Measurements from ENCODE around the gene NSUN3.
A peak's percentile ranks its signal among the peaks of the same experiment; 100 is the strongest.

The NSUN3 gene

GRCh38 chr3:94065122-94065521 lies 2.3 kb downstream of the NSUN3 start:
- Histone ChIP-seq H2AFZ (ENCODE audit: insufficient read depth, low read length, poor library complexity) (no peak overlapping the region), H4K91ac (ENCODE audit: low read depth, low read length) (no peak overlapping the region), H4K12ac (ENCODE audit: low read depth, low read length) (no peak overlapping the region), H3K4me2 (ENCODE audit: low read length) (no peak overlapping the region), H3K27ac (ENCODE audit: low read depth, low read length) (no peak overlapping the region), H3K4me3 (ENCODE audit: low read depth, low read length) (no peak overlapping the region), H3K14ac (ENCODE audit: low read length) (no peak overlapping the region), H3K9me3 (ENCODE audit: insufficient read depth, low read depth, low read length) (no peaks in the 10 kb centered on the region), H2AK5ac (ENCODE audit: low read length) (no peak overlapping the region), H3K9ac (ENCODE audit: low read length) (no peak overlapping the region), H2BK120ac (ENCODE audit: insufficient read depth, low read length, poor library complexity) (no peak overlapping the region), H3K4ac (ENCODE audit: low read depth, low read length) (no peak overlapping the region), H2BK5ac (ENCODE audit: low read depth, low read length, poor library complexity) (no peak overlapping the region), H3K36me3 (ENCODE audit: control insufficient read depth in 1 of 2, insufficient read depth in 2 of 2, low read length in 2 of 2) (no peaks in the 10 kb centered on the region), H2BK12ac (ENCODE audit: low read length) (no peak overlapping the region), H3K23ac (ENCODE audit: low read length) (no peak overlapping the region), H3K18ac (ENCODE audit: low read length) (no peak overlapping the region), H4K8ac (ENCODE audit: low read depth, low read length) (no peak overlapping the region), H3K4me1 (ENCODE audit: control insufficient read depth in 1 of 2, insufficient read depth in 2 of 2, low read length in 2 of 2) (peaks cover 1 to 3% of the 10 kb centered on the region in 2 experiments), H3K79me1 (ENCODE audit: low read length) (peaks cover 7% of the 10 kb centered on the region), H3K27me3 (ENCODE audit: insufficient read depth, low read length) (no peaks in the 10 kb centered on the region), H3K79me2 (ENCODE audit: control insufficient read depth, insufficient read depth, low read length, poor library complexity) (peaks cover 4% of the 10 kb centered on the region)
- no CpG with 5 or more reads among the region's 1 CpG for WGBS (ENCODE audit: extremely low coverage, insufficient coverage, insufficient read length)
- DNase-seq: no peak

DNA sequence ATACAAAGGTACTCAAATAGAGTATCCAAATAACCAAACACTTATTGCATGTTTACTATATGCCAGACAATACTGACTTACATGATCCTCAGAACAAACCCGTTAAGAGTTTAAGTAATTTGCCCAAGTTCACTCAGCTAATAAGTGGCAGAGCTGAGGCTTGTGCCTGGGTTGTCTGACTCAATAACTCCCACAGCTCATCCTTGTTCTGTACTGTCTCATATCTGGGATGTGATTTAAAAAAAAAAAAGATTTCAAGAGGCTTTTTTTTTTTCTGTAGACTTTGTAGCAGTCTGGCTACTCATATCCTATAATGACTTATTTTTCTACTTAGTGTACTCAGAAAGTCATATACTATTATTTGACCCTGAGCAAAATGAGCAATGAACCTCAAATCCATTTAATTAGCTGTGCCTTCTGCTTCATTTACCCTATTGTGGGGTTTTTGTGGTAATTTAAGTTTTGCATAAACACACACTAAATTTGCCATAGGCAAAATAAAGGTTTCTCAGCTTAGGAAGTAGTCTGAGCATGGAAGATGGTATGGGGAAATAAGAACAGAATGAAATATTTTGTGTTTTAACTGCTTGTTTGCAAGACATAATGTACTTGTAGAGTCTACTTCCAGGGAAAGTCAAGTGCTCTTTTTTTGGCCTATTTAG lies 3.1 kb downstream of the NSUN3 start:
- H3K14ac ChIP-seq (ENCODE audit: low read length): no peak overlapping the region
- no peaks in the 10 kb centered on the region for H3K36me3 ChIP-seq (ENCODE audit: control insufficient read depth in 1 of 2, insufficient read depth in 2 of 2, low read length in 2 of 2)
- no peaks in the 10 kb centered on the region for H3K27me3 ChIP-seq (ENCODE audit: insufficient read depth, low read length)
- H3K18ac ChIP-seq (ENCODE audit: low read length): no peak overlapping the region
- no peak overlapping the region for H2AK5ac ChIP-seq (ENCODE audit: low read length)
- H3K9me3 ChIP-seq (ENCODE audit: insufficient read depth, low read depth, low read length): no peaks in the 10 kb centered on the region
- peaks cover 1 to 3% of the 10 kb centered on the region in 2 experiments for H3K4me1 ChIP-seq (ENCODE audit: control insufficient read depth in 1 of 2, insufficient read depth in 2 of 2, low read length in 2 of 2)
- peaks cover 4% of the 10 kb centered on the region for H3K79me2 ChIP-seq (ENCODE audit: control insufficient read depth, insufficient read depth, low read length, poor library complexity)
- H4K8ac ChIP-seq (ENCODE audit: low read depth, low read length): no peak overlapping the region
- H3K79me1 ChIP-seq (ENCODE audit: low read length): peaks cover 7% of the 10 kb centered on the region
- H2AFZ ChIP-seq (ENCODE audit: insufficient read depth, low read length, poor library complexity): no peak overlapping the region
- no peak overlapping the region for H3K4me2 ChIP-seq (ENCODE audit: low read length)
- no peak overlapping the region for H2BK120ac ChIP-seq (ENCODE audit: insufficient read depth, low read length, poor library complexity)
- H3K27ac ChIP-seq (ENCODE audit: low read depth, low read length): no peak overlapping the region
- no peak for DNase-seq
- H4K12ac ChIP-seq (ENCODE audit: low read depth, low read length): no peak overlapping the region
- H3K9ac ChIP-seq (ENCODE audit: low read length): no peak overlapping the region
- H3K23ac ChIP-seq (ENCODE audit: low read length): no peak overlapping the region
- H4K91ac ChIP-seq (ENCODE audit: low read depth, low read length): no peak overlapping the region
- H2BK12ac ChIP-seq (ENCODE audit: low read length): no peak overlapping the region
- no CpG with 5 or more reads among the region's 1 CpG for WGBS (ENCODE audit: extremely low coverage, insufficient coverage, insufficient read length)
- no peak overlapping the region for H3K4ac ChIP-seq (ENCODE audit: low read depth, low read length)
- H2BK5ac ChIP-seq (ENCODE audit: low read depth, low read length, poor library complexity): no peak overlapping the region
- no peak overlapping the region for H3K4me3 ChIP-seq (ENCODE audit: low read depth, low read length)

GRCh38 chr3:94066506-94067500 lies 3.9 kb downstream of the NSUN3 start:
- Histone ChIP-seq H3K9ac (ENCODE audit: low read length) (no peak overlapping the region), H3K9me3 (ENCODE audit: insufficient read depth, low read depth, low read length) (peaks cover under 1% of the 10 kb centered on the region), H4K91ac (ENCODE audit: low read depth, low read length) (no peak overlapping the region), H3K79me1 (ENCODE audit: low read length) (peaks cover 7% of the 10 kb centered on the region), H3K23ac (ENCODE audit: low read length) (no peak overlapping the region), H3K4ac (ENCODE audit: low read depth, low read length) (no peak overlapping the region), H3K79me2 (ENCODE audit: control insufficient read depth, insufficient read depth, low read length, poor library complexity) (peaks cover 4% of the 10 kb centered on the region), H2BK120ac (ENCODE audit: insufficient read depth, low read length, poor library complexity) (no peak overlapping the region), H3K14ac (ENCODE audit: low read length) (no peak overlapping the region), H2AK5ac (ENCODE audit: low read length) (no peak overlapping the region), H2BK12ac (ENCODE audit: low read length) (no peak overlapping the region), H3K27me3 (ENCODE audit: insufficient read depth, low read length) (no peaks in the 10 kb centered on the region), H3K18ac (ENCODE audit: low read length) (no peak overlapping the region), H2AFZ (ENCODE audit: insufficient read depth, low read length, poor library complexity) (no peak overlapping the region), H3K36me3 (ENCODE audit: control insufficient read depth in 1 of 2, insufficient read depth in 2 of 2, low read length in 2 of 2) (peaks cover 0 to 3% of the 10 kb centered on the region in 2 experiments), H2BK5ac (ENCODE audit: low read depth, low read length, poor library complexity) (no peak overlapping the region), H3K4me1 (ENCODE audit: control insufficient read depth in 1 of 2, insufficient read depth in 2 of 2, low read length in 2 of 2) (peaks cover 1 to 3% of the 10 kb centered on the region in 2 experiments), H4K12ac (ENCODE audit: low read depth, low read length) (no peak overlapping the region), H3K4me2 (ENCODE audit: low read length) (no peak overlapping the region), H4K8ac (ENCODE audit: low read depth, low read length) (no peak overlapping the region), H3K4me3 (ENCODE audit: low read depth, low read length) (no peak overlapping the region), H3K27ac (ENCODE audit: low read depth, low read length) (no peak overlapping the region)
- DNase-seq: no peak
- no CpG with 5 or more reads among the region's 6 CpGs for WGBS (ENCODE audit: extremely low coverage, insufficient coverage, insufficient read length)

GRCh38 chr3:94069194-94069813 lies 6.4 kb downstream of the NSUN3 start:
- no peak overlapping the region for H3K23ac ChIP-seq (ENCODE audit: low read length)
- H3K18ac ChIP-seq (ENCODE audit: low read length): no peak overlapping the region
- no peak overlapping the region for H3K14ac ChIP-seq (ENCODE audit: low read length)
- H3K9me3 ChIP-seq (ENCODE audit: insufficient read depth, low read depth, low read length): peaks cover 3% of the 10 kb centered on the region
- peak in 1 of 2 donors; percentile 55 for DNase-seq
- H4K8ac ChIP-seq (ENCODE audit: low read depth, low read length): no peak overlapping the region
- H2AK5ac ChIP-seq (ENCODE audit: low read length): no peak overlapping the region
- no peak overlapping the region for H2BK120ac ChIP-seq (ENCODE audit: insufficient read depth, low read length, poor library complexity)
- H3K9ac ChIP-seq (ENCODE audit: low read length): no peak overlapping the region
- H2BK12ac ChIP-seq (ENCODE audit: low read length): no peak overlapping the region
- no peak overlapping the region for H3K4ac ChIP-seq (ENCODE audit: low read depth, low read length)
- H3K4me3 ChIP-seq (ENCODE audit: low read depth, low read length): no peak overlapping the region
- no peak overlapping the region for H3K4me2 ChIP-seq (ENCODE audit: low read length)
- H3K79me1 ChIP-seq (ENCODE audit: low read length): no peaks in the 10 kb centered on the region
- no peaks in the 10 kb centered on the region for H3K79me2 ChIP-seq (ENCODE audit: control insufficient read depth, insufficient read depth, low read length, poor library complexity)
- no peaks in the 10 kb centered on the region for H3K4me1 ChIP-seq (ENCODE audit: control insufficient read depth in 1 of 2, insufficient read depth in 2 of 2, low read length in 2 of 2)
- no peak overlapping the region for H4K12ac ChIP-seq (ENCODE audit: low read depth, low read length)
- H3K27me3 ChIP-seq (ENCODE audit: insufficient read depth, low read length): no peaks in the 10 kb centered on the region
- H2BK5ac ChIP-seq (ENCODE audit: low read depth, low read length, poor library complexity): no peak overlapping the region
- peaks cover 0 to 4% of the 10 kb centered on the region in 2 experiments for H3K36me3 ChIP-seq (ENCODE audit: control insufficient read depth in 1 of 2, insufficient read depth in 2 of 2, low read length in 2 of 2)
- no peak overlapping the region for H4K91ac ChIP-seq (ENCODE audit: low read depth, low read length)
- no CpG with 5 or more reads among the region's 4 CpGs for WGBS (ENCODE audit: extremely low coverage, insufficient coverage, insufficient read length)
- no peak overlapping the region for H3K27ac ChIP-seq (ENCODE audit: low read depth, low read length)
- H2AFZ ChIP-seq (ENCODE audit: insufficient read depth, low read length, poor library complexity): no peak overlapping the region
